HG03520 (cell line): ENCODE measurements around the gene GPR146.

ENCODE experiments used
- ATAC-seq: cut with Tn5 transposase; IDR thresholded peaks from one replicate; pipeline ENCODE4 v1.9.1; 2021; ENCODE audit warnings: mild to moderate bottlenecking, moderate library complexity; ENCODE audit not compliant: unreplicated experiment

The GPR146 gene

DNA sequence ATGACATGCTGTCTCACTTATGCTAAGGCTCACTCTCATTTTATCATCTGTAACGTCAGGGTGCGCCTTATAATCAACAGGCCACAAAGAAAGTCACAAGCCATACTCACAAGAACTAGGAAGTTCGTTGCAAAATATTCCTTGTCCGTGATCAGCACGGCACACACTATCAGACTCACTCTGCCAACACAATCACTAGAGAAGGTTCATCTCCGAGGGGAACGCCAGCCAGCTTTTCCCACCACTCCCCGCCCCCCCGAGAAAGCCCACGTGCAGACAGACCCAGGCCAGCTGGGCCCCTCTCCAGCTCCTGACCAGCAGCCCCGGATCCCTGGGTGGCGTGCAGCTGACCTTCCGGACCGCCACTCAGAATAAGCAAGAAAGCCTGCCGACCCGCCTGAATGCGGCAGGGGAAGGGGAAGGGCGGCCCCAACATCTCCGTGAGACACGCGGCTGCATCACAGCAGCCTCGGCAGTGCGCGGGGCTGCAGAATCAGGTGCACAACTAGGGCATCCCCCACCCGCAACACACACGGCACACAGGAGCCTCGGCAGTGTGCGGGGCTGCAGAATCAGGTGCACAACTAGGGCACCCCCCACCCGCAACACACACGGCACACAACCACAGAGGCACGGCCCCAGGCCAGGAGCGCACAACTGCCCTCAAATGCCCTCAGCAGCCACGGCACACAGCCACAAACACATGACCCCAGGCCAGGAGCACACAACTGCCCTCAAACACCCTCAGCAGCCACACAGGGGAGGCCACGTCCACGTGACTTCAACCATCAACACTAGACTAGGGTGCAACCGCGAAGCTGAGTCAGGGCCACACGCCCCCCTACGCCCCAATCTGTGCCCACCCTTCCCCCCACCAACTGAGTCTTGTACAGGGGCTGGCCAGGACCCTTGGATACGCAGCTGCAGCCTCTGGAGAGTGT lies 2.5 kb upstream of the GPR146 start:
- ATAC-seq = no peak

DNA sequence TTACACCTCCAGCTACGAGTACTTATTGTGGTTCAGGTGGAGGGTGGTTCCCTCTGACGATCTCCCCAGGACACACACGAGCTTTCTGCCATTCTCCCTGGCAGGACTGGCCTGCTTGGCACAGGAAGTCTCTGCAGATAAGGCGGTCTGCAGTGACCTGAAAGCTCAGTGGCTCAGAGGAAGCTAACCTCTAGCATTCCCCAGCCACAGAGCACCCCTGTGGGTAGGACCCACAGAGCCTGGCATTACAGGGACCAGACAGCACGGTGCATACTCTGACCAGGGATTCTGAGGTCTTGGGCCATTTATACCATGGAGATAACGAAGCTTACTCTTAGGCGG lies 1.9 kb upstream of the GPR146 start:
- ATAC-seq = no peak

DNA sequence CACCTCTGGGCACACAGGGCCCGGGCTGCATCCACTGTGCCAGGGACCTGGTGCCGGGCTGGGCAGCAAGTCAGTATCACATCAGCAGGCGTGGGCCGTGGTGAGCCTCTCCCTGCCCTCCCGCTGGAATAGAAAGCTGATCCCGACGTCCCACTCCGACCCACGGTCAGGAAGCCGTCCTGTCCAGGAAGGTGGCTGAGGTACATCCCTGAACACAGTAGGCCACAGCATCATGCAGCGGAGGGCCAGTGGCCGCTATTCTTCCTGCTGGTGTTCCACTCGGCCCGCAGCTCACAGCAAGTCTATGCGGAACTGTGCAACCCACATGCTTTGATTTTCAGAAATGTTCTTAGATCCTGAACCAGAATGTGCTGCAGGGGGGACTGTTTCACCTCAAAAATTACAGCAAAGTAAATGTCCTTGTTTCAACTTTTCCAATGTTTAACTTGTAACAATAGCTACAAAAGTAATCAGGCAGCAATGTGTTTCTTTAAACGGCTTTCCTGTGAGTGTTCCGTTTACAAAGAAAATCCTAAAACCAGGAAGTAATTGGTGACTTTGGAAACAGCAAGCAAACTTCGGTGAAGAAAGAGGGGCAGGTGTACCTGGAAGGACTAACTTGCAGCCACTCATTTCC lies 676 bp upstream of the GPR146 start:
- ATAC-seq = no peak

DNA sequence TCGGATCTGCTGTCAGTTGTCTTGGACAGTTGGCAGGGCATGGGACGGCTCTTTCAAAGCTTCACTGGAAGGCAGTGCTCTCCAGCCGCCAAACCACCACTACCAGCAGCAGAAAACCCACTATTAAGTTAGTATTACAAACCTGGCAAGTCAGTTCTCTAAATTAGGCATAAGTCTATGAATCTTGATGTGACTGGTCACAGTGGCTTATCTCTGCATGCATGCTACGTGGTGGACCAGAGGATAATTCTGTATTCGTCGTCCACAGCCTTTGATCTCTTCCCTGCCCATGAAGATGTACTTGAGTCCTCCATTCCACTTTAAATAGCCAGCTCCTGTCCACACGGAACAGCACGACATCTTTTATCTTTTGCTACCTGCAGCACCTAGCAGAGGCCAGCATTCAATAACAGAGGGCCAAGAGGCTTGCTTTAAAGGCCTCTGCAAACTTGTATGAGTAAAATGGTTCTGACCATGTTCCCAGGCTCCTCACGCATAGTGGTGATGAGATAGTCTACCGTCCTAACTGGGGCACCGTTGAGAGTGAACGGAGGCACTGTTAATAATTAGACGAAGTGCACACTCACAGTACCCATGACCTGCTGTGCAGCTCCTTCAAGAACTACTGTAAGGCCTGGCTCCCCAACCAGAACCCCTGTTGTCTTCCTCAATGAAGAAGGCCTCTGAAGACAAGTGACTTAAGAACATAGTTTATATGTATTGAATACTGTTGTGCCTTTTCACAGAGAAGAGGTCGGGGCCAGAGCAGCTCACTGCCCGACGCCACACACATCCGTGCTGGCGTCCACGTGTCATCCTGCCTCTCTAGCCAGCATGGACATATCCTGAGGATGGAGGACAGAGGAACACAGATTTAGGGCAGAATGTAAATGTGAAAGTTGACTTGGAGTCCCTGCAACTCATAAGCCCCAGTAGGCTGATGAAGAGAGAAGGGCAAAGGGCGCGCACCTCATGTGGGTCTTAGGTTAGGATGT lies 1.0 kb downstream of the GPR146 start:
- ATAC-seq = no peak

DNA sequence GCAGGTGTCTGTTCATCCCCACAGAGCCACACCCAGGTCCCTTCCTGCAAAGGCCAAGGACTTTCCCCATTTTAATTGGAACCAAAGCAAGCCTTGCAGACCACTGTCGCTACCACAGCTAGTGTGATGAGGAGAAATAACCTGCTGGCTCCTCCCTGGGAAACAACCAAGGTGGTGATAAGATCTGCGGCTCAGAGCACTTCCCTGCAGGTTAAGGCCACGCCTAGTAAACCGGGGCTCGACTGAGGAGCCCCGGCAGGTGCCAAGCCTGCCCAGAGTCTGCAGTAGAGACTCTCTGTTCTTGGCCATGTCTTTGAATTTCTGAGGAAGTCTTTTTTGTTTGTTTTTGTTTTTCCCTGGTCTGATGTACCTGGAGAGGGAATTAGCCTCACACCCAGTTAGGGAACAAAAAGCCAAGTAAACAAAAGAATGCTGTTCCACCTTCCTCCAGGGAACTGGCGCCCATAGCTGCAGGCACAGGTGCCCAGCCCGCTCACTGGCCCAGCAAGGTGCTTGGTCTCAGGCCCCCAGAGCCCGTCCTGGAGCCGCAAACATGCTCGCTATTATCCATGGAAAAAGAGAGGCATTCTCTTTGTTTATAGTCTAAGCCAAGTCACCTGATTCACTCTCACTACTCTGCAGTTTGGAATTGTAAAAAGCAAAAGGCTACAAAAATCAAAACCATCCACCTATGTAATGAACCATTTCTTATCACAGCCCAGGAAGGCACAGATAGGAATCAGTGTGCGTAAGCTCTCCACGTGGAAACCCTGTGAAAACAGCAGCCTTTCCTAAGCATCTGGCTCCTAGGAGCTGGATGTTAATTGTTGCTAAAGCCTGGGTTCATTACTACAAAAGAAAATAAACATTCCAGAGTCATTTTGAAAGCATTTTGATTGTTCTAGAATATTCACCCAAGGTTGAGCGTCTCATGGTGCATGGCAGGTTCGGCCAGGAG lies 2.7 kb downstream of the GPR146 start:
- no peak for ATAC-seq

DNA sequence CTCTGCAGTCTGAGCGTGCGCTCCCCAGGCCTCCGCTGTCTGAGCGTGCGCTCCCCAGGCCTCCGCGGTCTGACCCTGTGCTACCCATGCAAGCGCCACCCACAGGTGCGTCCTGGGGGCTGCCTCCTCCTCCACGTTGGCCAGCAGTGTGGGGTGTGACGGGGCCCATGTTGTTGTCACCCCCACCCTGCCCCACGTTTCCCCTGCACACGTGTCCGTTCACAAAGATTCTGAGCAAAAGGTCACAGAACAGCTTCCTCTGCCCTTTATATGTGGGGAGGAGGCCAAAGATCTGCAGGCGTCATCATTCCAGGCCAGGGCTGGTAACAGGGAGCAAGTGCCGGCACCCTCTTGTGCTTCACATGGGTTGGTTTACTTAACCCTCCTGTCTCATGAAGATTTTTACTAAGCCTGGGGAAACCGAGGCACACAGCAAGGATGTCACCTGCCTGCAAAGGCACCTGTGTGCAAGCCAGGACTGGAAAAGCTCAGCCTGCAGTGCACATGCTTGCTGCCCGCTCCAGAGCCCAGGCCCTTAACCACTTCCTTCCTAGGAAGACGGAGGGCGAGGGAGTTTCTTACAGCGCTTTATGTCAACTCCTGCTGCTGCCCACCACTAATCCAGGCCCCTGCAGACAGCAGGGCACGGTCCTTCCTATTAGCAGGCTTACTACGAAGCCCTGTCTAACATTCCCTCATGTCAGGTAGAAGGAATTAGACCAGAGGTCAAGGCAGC lies 4.8 kb downstream of the GPR146 start:
- ATAC-seq = no peak

DNA sequence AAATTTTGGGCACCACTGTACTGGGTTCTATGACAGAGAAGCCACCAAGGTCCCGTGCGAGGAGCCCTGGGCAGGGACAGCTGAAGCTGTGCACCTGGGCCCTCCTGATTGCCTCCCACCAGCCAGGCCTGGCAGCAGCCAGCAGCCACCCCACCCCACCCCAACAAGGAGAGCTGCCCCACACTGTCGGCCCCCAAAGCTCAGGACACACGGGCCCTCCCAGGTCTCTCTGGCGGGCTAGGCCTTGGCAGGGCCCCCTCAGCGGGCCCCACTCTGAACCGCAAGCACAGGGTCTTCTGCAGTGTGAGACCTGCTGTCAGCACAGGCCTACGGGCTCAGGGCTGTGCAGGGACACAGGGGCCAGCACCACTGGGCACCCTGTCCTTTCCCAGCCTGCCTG lies 5.5 kb downstream of the GPR146 start:
- ATAC-seq = no peak

DNA sequence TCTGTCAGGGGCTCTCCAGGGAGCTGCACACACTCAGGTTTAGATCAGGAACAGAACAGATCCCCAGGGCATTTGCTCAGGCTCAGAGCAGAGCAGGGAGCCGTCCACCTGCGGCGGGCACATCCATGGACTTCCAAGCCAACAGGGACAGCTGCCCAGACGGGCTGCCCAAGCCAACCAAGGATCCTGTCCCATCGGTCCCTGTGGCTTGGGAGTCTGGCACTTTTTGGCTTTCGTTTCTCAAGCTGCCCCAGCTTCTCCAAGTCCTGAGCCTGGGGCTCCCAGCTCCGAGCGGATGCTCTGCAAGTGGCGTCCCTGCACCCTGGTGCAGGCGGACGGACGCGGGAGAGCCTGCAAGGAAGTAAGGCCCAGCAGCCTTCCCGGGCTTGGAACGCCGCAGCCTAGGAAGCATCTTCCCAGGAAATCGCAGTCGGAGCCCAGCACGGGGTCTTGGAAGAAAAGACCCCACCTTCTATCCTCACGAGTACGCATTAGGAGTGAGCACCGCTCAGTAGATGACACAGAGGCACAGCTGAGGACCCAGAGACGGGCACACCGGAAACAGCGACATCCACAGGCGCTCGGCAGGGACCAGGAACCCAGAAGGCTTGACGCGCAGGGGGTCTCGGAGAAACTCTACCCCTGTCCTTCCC lies 6.0 kb downstream of the GPR146 start:
- no peak for ATAC-seq

DNA sequence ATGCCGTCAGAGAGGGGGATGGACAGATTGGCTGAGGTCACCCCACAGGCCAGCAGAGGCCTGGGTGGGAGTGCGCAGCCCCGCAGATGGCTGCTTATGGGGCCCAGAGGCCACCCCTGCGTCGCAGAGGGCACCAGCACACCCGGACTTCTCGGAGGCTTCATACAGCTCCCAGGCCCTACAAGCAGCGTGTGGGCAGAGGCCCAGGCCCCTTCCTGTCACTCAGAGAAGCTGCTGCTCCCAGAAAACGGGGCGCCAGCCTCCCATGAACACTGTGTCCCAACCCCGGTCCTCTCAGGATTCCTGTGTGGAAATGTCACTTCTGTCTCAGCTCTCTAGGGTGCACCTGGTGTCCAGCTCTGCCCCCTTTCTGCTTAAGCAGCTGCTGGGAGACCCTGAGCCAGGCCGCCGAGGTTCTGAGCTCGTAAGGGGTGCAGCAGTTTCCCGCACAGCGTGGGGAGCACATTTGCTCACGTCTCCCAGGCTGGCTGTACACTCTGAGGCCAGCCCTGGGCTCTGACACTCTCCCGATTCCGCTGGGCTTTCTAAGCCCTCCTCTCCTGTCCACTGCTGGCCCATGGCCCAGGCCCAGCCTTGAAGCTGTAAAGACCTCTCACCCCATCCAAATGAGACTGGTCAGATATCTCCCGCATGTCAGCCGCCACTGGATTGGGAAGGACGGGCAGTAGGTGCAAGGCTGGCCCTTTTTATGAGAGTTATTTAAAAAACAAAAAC lies 6.8 kb downstream of the GPR146 start:
- ATAC-seq = no peak

DNA sequence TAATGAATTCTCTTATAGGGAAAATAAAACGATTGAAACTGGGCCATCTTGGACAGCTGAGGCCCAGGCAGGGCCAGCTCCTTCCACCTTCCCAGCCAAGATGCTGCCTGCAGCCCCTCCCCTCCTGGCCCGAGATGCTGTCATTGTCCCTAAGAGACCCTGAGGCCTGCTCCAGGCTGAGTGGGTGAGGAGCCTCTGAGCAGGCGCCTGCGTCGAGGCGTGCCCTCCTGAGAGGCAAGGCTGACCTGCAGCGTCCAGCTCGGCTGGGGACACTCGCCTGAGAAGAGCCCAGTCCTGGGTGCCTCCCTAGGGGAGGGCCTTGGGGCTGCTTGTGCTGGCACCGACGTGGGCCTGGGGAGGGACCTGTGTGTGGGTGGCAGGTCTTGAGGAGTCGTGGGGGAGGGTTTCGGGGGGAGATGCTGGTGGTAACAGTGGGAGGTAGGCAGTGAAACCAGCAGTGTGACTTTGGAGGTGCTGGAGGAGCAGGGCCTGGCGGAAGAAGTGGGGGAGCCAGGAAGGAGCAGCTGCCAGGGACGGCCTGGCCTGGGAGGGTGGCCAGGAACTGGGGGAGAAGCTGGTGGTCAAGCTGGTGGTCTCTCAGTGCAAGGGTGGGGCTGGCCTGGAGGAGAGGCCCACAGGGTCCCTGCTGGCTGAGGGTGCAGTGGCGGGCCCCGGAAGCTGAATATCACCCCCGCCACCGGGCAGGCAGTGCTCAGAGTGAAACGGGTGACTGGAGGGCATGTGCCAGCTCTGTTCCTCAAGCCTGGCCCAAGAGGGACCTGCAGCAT lies 7.9 kb downstream of the GPR146 start:
- no peak for ATAC-seq

DNA sequence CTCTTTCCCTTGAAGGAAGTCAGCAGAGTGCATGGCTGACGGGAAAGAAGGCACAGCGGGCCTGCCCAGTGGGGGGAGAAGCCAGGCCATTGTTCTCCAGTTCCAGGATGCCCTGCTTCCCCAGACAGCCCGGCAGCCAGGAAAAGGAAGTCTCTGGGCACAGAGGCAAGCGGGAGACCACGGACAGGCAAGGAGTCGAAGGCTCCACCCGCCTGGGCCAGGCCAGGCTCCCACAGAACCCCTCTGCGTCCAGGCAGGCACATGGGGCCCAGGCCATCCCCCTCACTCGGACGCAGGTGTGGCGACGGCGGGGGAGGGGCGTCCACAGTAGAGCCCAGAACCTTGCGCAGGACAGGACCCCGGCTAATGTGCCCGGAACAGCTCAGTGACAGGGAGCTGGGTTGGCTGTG lies 8.7 kb downstream of the GPR146 start:
- no peak for ATAC-seq

DNA sequence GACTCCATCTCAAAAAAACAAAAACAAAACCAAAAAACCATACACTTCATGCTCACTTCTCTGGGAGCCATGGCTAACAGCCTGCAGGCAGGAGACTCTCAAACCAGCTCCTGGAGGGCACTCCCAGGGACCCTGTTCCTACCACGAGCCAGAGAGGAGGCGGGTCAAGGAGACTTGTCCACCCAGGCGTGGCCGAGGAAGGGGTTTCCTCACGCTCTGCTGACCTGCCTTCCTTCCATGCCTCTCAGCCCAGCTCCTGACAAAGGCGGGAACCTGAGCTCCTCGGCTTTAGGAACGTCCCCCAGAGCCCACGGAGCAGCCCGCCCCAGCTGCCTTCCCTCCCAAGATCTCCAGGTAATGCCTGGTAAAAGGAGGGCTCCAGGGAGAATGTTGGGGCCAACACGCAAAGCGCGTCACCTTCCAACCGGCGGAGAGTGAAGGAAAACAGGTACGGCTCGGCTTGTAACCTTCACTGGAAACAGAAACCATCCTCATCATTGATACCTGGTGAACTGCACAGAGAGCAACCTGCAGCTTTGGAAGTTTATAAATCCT lies 9.5 kb downstream of the GPR146 start:
- ATAC-seq = no peak

DNA sequence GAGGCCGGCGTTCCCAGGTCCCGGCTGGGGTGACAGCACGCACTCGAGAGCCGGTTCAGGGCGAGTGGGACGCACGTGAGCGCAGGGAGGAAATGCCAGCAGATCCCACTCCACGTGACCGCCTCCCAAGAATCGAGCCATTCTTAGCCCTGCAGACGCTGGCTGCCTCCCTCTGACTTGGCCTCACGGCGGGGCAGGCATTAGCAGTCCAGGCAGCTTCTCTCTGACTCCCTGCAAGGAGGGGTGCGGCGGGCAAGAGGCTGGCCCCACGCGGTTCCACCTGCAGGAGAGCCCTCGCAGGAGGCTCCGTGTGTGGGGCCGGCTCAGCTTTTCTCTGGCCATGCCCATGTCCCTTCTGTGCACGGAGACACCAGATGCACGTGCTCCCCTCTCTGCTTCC lies 10.1 kb downstream of the GPR146 start:
- ATAC-seq = no peak

DNA sequence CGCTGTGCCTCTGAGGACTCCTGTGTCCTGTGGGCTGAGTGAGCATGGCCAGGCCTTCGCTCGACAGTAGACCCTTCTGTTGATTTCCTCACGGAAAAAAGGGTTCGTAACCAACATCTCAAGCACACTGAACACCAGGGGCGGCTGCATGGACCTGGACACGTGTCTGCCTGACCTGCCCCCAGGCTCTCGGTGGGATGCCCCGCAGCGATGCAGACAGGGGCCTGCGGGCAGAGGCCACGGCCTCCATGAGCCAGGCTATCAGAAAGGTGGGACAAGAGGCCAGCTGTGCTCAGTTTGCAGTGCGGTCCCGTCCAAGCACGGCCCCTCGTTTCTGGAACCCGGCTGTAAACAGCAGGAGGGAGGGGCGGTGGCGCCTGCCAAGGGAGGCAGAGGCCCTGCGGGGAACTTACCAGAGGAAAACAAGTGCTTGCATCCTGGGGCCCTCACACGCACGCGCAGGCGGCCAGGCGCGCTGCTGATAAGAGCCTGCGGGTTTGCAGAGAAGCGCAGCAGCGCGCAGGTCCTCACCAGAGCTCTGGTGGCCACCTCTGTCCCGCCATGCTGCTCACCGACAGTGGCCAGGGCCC lies 10.6 kb downstream of the GPR146 start:
- ATAC-seq = no peak

DNA sequence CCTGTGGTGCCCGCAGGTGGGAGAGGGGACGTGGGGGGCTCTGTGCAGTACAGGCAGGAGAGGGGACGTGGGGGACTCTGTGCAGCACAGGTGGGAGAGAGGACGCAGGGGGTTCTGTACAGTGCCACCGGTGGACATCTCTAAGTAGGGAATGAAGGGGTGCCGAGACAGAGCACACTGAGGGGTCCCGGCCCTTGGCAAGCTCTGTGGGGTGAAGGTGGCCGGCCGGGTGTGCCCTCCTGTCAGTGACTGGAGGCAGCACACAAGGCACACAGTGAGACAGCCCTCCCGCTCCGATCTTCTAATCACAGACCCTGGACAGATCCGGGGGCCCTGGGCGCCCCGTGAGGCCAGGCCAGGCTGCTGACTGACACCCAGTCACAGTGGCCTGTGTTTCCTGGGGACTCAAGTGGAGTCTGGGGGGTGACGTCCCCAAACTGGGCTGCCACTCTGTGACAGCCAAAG lies 11.2 kb downstream of the GPR146 start:
- ATAC-seq = no peak

DNA sequence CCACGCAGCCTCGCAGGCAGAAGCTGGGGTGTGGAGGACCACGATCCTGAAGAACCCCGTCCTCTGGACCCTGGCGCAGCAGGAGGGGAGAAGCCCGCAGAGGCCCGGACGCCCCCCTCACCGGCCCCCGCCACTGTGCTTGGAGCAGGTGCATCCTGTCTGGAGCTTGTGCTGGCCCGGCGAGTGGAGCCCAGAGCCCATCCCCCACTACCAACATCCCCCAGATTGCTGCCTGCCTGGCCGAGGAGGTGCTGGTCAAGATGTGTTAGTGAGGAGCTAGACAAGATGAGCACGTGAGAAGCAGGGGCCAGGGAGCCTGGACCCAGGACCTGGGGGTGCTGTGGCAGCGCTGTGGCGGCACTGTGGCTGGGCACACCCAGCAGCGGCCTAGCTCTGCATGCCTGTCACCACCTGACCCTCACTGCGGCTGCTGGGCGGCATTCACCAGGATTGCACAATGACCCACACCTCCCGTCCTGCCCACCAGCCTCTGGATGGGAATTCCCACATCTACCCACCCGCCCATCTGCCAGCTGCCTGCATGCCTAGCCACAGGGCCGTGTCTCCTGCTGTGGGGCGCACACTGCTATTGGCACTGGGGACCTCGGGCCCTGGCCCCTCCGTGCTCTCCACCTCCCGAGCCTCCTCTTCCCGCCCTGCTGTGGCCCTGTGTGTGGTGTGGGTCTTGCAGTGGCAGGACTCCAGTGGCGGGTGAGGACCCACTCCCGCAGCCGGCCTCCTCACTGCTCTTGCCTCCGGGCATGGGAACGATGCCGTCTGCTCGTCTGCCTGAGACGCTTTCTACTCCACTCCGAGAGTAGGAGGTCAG lies 11.8 kb downstream of the GPR146 start:
- ATAC-seq = no peak
